Measurements from ENCODE around the gene STMN3. TPM values are rescaled to one million over a fixed set of nuclear protein-coding genes. Genes with fewer than 3 reads are reported as not detected.

STMN3 gene
- total RNA-seq, 4 donors from 2014 or later, result 9.4 to 23.0 (median 12.0) TPM

GRCh38 chr20:63598479-63599395 lies 54.5 kb downstream of the STMN3 start:
- no peak overlapping the region for H3K4me3 ChIP-seq (ENCODE audit: low read depth, poor library complexity, severe bottlenecking)
- no peak for DNase-seq (ENCODE audit: low spot score in 2 of 2)
- WGBS, 2 donors, result 92 to 95% methylated on average over 31 to 33 of the region's 33 CpGs
- intact Hi-C loops (cut with DNase I; ENCODE audit: low total_unique reads), result no loop called here
- TF ChIP-seq, protein P1, sequence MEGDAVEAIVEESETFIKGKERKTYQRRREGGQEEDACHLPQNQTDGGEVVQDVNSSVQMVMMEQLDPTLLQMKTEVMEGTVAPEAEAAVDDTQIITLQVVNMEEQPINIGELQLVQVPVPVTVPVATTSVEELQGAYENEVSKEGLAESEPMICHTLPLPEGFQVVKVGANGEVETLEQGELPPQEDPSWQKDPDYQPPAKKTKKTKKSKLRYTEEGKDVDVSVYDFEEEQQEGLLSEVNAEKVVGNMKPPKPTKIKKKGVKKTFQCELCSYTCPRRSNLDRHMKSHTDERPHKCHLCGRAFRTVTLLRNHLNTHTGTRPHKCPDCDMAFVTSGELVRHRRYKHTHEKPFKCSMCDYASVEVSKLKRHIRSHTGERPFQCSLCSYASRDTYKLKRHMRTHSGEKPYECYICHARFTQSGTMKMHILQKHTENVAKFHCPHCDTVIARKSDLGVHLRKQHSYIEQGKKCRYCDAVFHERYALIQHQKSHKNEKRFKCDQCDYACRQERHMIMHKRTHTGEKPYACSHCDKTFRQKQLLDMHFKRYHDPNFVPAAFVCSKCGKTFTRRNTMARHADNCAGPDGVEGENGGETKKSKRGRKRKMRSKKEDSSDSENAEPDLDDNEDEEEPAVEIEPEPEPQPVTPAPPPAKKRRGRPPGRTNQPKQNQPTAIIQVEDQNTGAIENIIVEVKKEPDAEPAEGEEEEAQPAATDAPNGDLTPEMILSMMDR (IDR thresholded peaks at IDR 0.05), result no peak
- no peak for TF ChIP-seq POLR2A (IDR thresholded peaks at IDR 0.05)

DNA sequence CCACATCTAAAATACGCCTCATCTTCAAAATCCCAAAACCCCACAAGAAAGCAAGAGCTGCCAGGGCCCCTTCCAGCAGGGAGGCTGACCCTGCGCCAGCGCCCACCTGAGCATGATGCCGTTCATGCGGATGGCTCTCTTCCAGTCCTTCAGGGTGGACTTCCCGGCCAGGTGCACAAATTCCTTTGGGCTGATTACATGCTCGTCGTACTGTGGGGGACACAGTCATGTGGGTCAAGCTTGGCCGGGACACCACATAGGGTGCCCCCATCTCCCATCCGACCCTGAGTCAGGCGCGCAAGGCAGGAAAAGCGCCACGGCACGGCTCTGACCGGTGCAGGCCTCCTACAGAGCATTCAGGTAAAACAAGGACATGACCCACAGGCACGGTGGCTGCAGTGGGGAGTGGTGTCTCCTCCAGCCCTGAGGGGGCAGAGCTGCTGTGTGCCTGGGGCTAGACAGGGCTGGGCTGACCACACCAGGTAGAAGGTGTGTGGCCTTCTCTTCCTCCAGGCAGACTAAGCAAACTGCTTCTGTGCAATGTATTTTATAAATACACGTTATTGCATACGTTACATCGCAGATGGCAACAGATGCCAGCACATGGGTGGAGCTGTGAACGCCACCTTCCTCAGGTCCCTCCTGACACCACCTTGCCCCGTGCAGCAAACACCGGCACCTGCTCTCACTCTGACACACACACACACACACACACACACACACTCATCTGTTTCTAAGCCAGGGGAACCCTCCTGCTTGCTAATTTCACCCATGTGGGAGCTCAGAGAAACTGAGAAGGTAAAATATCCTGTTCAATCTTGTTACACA lies 55.4 kb downstream of the STMN3 start:
- TF ChIP-seq POLR2A (IDR thresholded peaks at IDR 0.05), result no peak
- TF ChIP-seq, protein P1 (IDR thresholded peaks at IDR 0.05), result no peak
- WGBS, 2 donors, result 87% methylated on average over 23 of the region's 23 CpGs
- DNase-seq (ENCODE audit: low spot score in 2 of 2), result no peak
- H3K4me3 ChIP-seq (ENCODE audit: low read depth, poor library complexity, severe bottlenecking), result no peak overlapping the region
- intact Hi-C loops (cut with DNase I; ENCODE audit: low total_unique reads), result no loop called here

DNA sequence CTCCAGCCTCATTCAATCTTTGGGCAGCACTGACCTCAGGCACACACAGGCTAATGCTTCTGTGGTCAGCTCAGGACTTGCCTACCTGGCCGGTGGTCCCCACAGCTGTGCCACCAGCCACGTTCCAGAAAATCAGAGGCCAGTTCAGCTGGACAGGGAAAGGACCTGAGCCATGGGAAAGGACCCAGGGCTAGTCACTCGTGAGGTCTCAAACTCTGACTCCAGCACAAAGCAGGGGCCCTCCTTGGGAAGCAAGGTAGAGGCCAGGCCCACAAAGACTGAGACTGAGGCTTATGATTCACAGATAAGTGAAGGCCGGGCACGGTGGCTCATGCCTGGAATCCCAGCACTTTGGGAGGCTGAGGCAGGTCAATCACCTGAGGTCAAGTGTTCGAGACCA lies 56.8 kb downstream of the STMN3 start:
- TF ChIP-seq POLR2A (IDR thresholded peaks at IDR 0.05), result no peak
- WGBS, 2 donors, result 83 to 94% methylated on average over 6 of the region's 6 CpGs

GRCh38 chr20:63595416-63596127 lies 57.7 kb downstream of the STMN3 start:
- intact Hi-C loops (cut with DNase I; ENCODE audit: low total_unique reads), result no loop called here
- TF ChIP-seq, protein P1 (IDR thresholded peaks at IDR 0.05), result no peak
- no peak overlapping the region for H3K4me3 ChIP-seq (ENCODE audit: low read depth, poor library complexity, severe bottlenecking)
- no peak for DNase-seq (ENCODE audit: low spot score in 2 of 2)
- WGBS, 2 donors, result 88 to 93% methylated on average over 23 to 30 of the region's 30 CpGs

More for the DNA sequence above, 56.8 kb downstream of the STMN3 start:
- no peak overlapping the region for H3K4me3 ChIP-seq (ENCODE audit: low read depth, poor library complexity, severe bottlenecking)
- no peak for DNase-seq (ENCODE audit: low spot score in 2 of 2)
- intact Hi-C loops (cut with DNase I; ENCODE audit: low total_unique reads), result no loop called here

- 55 to 68% methylated on average over 10 of the region's 10 CpGs for WGBS, 2 donors
- H3K4me3 ChIP-seq (ENCODE audit: low read depth, poor library complexity, severe bottlenecking), result no peak overlapping the region
- TF ChIP-seq POLR2A (IDR thresholded peaks at IDR 0.05), result no peak
- TF ChIP-seq, protein P1 (IDR thresholded peaks at IDR 0.05), result no peak
- no peak for DNase-seq (ENCODE audit: low spot score in 2 of 2)
- intact Hi-C loops (cut with DNase I; ENCODE audit: low total_unique reads), result no loop called here
These were observed 59.1 kb downstream of the STMN3 start for GRCh38 chr20:63594043-63594561.

All from lower leg skin (tissue), 4 donors.